Neural cell (in vitro differentiated cells): ENCODE measurements around the gene SUSD6.

Experiments
- POLR2AphosphoS5 ChIP-seq: IDR thresholded peaks from 2 replicates; pipeline ENCODE4 v1.6.1; 2012
- TAF1 ChIP-seq: IDR thresholded peaks from 2 replicates; pipeline ENCODE4 v1.6.1; 2012; ENCODE audit warnings: low read depth
- TF ChIP-seq, protein P1 (sequence below): fragments of 450-650 bp; IDR thresholded peaks from 2 replicates; pipeline ENCODE4 v1.5.1; 2014; ENCODE audit warnings: antibody characterized with exemption, mild to moderate bottlenecking, moderate library complexity; ENCODE audit not compliant: poor library complexity, severe bottlenecking

- TF ChIP-seq TAF1 (no peak), POLR2AphosphoS5 (no peak)
- TF ChIP-seq, protein P1, sequence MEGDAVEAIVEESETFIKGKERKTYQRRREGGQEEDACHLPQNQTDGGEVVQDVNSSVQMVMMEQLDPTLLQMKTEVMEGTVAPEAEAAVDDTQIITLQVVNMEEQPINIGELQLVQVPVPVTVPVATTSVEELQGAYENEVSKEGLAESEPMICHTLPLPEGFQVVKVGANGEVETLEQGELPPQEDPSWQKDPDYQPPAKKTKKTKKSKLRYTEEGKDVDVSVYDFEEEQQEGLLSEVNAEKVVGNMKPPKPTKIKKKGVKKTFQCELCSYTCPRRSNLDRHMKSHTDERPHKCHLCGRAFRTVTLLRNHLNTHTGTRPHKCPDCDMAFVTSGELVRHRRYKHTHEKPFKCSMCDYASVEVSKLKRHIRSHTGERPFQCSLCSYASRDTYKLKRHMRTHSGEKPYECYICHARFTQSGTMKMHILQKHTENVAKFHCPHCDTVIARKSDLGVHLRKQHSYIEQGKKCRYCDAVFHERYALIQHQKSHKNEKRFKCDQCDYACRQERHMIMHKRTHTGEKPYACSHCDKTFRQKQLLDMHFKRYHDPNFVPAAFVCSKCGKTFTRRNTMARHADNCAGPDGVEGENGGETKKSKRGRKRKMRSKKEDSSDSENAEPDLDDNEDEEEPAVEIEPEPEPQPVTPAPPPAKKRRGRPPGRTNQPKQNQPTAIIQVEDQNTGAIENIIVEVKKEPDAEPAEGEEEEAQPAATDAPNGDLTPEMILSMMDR: no peak
Observed at GRCh38 chr14:69752773-69753172, 141.4 kb downstream of the SUSD6 start.
